K562 (cell line): ENCODE measurements around the gene RUNDC3A. TPM values are rescaled to one million over a fixed set of nuclear protein-coding genes. Genes with fewer than 3 reads are reported as not detected.

Source experiments
- ELF4 ChIP-seq: fragments of 450-650 bp; formaldehyde crosslinking; IDR thresholded peaks from 2 replicates; pipeline ENCODE4 v1.4.0; 2022; ENCODE audit warnings: missing genetic modification characterization
- ERF ChIP-seq: fragments of 450-650 bp; formaldehyde crosslinking; IDR thresholded peaks from 2 replicates; pipeline ENCODE4 v1.4.0; 2020; ENCODE audit warnings: mild to moderate bottlenecking, mixed read lengths
- MCM3 ChIP-seq: fragments of 450-650 bp; IDR thresholded peaks from 2 replicates; pipeline ENCODE4 v1.6.1; 2016
- POLR2G ChIP-seq: fragments of 200-400 bp; formaldehyde crosslinking; IDR thresholded peaks from 2 replicates; pipeline ENCODE4 v1.6.1; 2017; ENCODE audit warnings: low read depth, mild to moderate bottlenecking, antibody characterized with exemption, low read length, moderate library complexity
- PRPF4 ChIP-seq: fragments of 200-400 bp; formaldehyde crosslinking; IDR thresholded peaks from one replicate; pipeline ENCODE4 v1.6.1; 2017; ENCODE audit warnings: low read length, low read depth, mild to moderate bottlenecking; ENCODE audit not compliant: insufficient read depth, poor library complexity, severe bottlenecking
- RAD21 ChIP-seq, 2 experiments: fragments of 250-450 bp in 1 of 2; fragments of 450-650 bp in 1 of 2; sonication (Bioruptor Pico) in 1 of 2; formaldehyde crosslinking in 1 of 2; IDR thresholded peaks in 1 of 2; conservative IDR thresholded peaks in 1 of 2; 2 replicates each; pipeline versions ENCODE4 v1.4.0 to v1.8.0; 2020 to 2022; ENCODE audit warnings: mild to moderate bottlenecking in 2 of 2, moderate library complexity in 1 of 2
- SMC3 ChIP-seq: conservative IDR thresholded peaks from 2 replicates; pipeline ENCODE4 v1.6.1; 2011; ENCODE audit warnings: low read depth, low read length, improper control_type of control experiment; ENCODE audit not compliant: insufficient read depth
- ZFP1 ChIP-seq: fragments of 450-650 bp; formaldehyde crosslinking; IDR thresholded peaks from 2 replicates; pipeline ENCODE4 v1.4.0; 2020; ENCODE audit warnings: mild to moderate bottlenecking, mixed read lengths
- ZNF436 ChIP-seq: fragments of 250-450, 450-650 bp; sonication (Bioruptor Pico); formaldehyde crosslinking; IDR thresholded peaks from 2 replicates; pipeline ENCODE4 v1.7.0; 2020; ENCODE audit warnings: mild to moderate bottlenecking
- ZNF785 ChIP-seq: fragments of 250-450 bp; sonication (Bioruptor Pico); IDR thresholded peaks from 2 replicates; pipeline ENCODE4 v1.4.0; 2020; ENCODE audit warnings: mild to moderate bottlenecking
- polyA plus RNA-seq, 8 experiments: library from polyadenylated mRNA; depleted of rRNA in 4 of 8; stranded (reverse) in 5 of 8; unstranded in 3 of 8; fragments of >200 nt; fragmentation: Nextera tagmentation in 2 of 8; fragmentation: Illumina TruSeq in 1 of 8; extraction: Ambion mirVana in 2 of 8; extraction: Trizol in 1 of 8; gene quantifications; 2 replicates each; pipeline versions ENCODE4 v1.2.1 to v1.2.3, GENCODE V29; 2011 to 2014; ENCODE audit warnings: inconsistent platforms in 1 of 8, missing spikeins in 1 of 8
- total RNA-seq, 7 experiments: library from RNA; depleted of rRNA in 6 of 7; stranded (reverse); fragments of >200 nt in 6 of 7; fragmentation: Illumina TruSeq in 2 of 7; extraction: Trizol in 2 of 7; gene quantifications; 2 replicates each; pipeline versions ENCODE4 v1.2.1 to v1.2.3, GENCODE V29; 2011 to 2021; ENCODE audit warnings: low replicate concordance in 1 of 7
- TF ChIP-seq, protein P1 (sequence below): fragments of 200-800 bp; sonication (Bioruptor generic); IDR thresholded peaks from 2 replicates; pipeline ENCODE4 v1.6.1; 2017; ENCODE audit warnings: missing genetic modification characterization, missing compliant biosample characterization

Gene RUNDC3A
- total and polyA plus RNA-seq, 9 of the 15 experiments (the other 6 are each of a cell fraction or from before 2014, with no cell fraction given) = not detected

DNA sequence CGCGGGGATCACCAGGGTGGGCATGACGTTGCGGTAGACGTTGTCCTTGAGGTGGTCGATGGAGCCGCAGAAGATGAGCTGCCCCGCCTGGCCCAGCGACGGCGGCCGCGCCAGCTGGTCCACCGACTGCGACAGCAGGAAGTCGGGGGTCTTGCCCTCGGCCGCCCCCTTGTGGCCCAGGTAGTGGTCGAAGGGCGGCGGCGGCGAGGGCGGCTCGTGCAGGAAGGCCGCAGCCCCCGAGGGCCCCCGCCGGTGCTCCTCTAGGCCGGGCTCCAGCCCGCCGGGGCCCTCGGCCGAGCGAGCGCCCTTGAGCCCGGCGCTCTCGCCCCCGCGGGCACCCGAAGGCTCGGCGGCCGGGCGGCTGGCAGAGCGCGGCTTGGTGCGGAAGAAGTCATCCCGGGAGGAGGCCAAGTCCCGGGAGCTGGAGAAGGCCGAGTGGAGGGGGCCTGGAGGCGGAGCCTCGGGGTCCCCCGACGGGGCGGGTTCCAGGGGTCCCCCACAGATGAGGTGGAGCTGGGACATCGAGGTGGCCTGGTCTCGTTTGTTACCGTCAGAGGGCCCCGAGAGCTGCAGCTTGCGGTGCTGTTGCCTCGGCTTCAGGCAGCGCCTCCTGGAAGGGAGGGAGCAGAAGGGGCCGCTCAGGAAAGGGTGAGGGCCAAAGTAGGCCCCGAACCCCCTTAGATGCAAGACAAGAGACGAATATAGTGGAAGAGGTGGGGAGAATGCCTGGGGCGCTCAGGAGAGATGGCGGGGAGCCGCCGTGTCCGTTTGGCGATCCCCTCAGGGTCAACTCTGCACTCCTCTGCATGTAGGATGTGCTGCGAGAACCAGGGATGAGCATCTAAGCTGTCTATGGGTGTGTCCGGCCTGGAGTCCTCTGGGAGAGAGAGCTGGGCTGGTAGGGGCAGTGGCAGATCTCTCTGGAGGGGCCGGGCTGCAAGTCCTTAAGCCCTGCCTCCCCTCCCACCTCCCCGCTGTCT is 46.5 kb downstream of the RUNDC3A start (continued):
- TF ChIP-seq RAD21 (CRISPR knock-in tag; conservative IDR thresholded peaks at IDR 0.05 in 1 of 2, IDR thresholded peaks at IDR 0.05 in 1 of 2) (0 out of 4 replicates have a peak, but pooled peaks of 1 of the 2 experiments have one; percentile 16), ELF4 (CRISPR knock-in tag) (no peak), PRPF4 (no peak), SMC3 (no peak), ERF (CRISPR knock-in tag) (no peak), ZFP1 (CRISPR knock-in tag) (no peak), POLR2G (peak; percentile 12; the same call in 1 of the 2 replicates), MCM3 (no peak), ZNF785 (no peak), ZNF436 (CRISPR knock-in tag) (no peak)
- TF ChIP-seq, protein P1, sequence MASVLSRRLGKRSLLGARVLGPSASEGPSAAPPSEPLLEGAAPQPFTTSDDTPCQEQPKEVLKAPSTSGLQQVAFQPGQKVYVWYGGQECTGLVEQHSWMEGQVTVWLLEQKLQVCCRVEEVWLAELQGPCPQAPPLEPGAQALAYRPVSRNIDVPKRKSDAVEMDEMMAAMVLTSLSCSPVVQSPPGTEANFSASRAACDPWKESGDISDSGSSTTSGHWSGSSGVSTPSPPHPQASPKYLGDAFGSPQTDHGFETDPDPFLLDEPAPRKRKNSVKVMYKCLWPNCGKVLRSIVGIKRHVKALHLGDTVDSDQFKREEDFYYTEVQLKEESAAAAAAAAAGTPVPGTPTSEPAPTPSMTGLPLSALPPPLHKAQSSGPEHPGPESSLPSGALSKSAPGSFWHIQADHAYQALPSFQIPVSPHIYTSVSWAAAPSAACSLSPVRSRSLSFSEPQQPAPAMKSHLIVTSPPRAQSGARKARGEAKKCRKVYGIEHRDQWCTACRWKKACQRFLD (CRISPR knock-in tag) = no peak
